Measurements from ENCODE around the gene CUBN.

- no peak for TF ChIP-seq ZFX (IDR thresholded peaks at IDR 0.05; ENCODE audit: borderline replicate concordance)
- no peak for TF ChIP-seq CTCF (IDR thresholded peaks at IDR 0.05)
These were observed 265.8 kb downstream of the CUBN start for GRCh38 chr10:16863766-16864165.

Data from 22Rv1 (cell line).